GM19193 (cell line): ENCODE data around the gene BCAR3.

Experiments
- POLR2A ChIP-seq: IDR thresholded peaks from 4 replicates; pipeline ENCODE4 v1.6.1; 2011; ENCODE audit not compliant: insufficient read depth, insufficient read length; ENCODE audit errors: extremely low read depth

Gene BCAR3

GRCh38 chr1:93525431-93525830 lies 156.2 kb downstream of the BCAR3 start:
- TF ChIP-seq POLR2A, result no peak

GRCh38 chr1:93522721-93523120 lies 158.9 kb downstream of the BCAR3 start:
- no peak for TF ChIP-seq POLR2A

GRCh38 chr1:93521618-93522017 lies 160.0 kb downstream of the BCAR3 start:
- TF ChIP-seq POLR2A, result no peak

- no peak for TF ChIP-seq POLR2A
These were observed 162.3 kb downstream of the BCAR3 start for GRCh38 chr1:93519199-93519829.

- TF ChIP-seq POLR2A, result no peak
These were observed 163.1 kb downstream of the BCAR3 start for GRCh38 chr1:93518516-93518915.

- TF ChIP-seq POLR2A, result no peak
These were observed 165.5 kb downstream of the BCAR3 start for GRCh38 chr1:93516164-93516563.
